NCI-H2081 (cell line): ENCODE measurements around the gene MARCHF6.
"Not testable (repeated sequence)": the region's sequence is repeated elsewhere in the genome, so short reads cannot be mapped to it uniquely, and the experiment has no call there.

Source experiments
- DNase-seq, 2 experiments: peaks; one replicate each; lab custom pipeline; 2025; lab: John Stamatoyannopoulos, UW

The MARCHF6 gene

GRCh38 chr5:10351199-10351905 lies 2.1 kb upstream of the MARCHF6 start:
- DNase-seq = peak; percentile 31 to 63

- no peak for DNase-seq
Observed at GRCh38 chr5:10351919-10352318, 1.6 kb upstream of the MARCHF6 start.

DNA sequence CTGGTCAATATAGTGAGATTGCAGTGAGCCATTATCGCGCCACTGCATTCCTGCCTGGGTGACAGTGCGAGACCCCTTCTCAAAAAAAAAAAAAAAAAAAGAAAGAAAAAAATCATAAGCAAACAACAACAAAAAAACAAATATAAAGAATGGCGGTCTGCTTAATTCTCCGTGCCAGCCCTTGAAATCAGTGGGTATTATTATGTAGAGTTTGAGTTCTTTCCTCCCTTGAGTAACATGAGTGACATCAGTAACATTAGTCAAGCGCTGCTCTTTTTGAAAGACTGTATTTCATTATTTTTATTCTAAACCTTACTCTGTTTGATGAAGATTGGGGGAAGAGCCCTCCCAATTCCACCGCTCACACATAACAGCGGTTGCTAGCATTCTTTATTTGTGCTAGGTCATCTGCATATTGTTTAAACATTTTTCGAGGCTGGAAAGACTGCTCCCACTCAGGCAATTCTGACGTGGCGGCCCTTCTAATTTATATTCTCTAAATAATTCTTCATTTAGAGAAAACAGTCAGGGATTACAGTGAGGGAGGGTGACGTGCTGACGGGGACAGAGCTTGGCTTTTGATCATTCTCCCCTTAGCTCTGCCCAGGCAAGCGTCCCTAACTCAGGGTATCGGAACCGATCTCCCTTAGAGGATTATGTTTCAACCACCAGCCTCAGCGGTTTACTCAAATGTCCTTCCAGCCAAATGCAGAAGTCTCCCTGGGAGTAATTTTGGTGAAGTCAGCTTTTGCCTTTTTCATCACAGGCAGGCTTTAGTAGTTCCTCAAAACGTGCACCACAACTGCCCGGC lies 860 bp upstream of the MARCHF6 start:
- peak in 1 of 2 experiments; percentile 72 for DNase-seq

- DNase-seq = peak; percentile 55 to 71
Observed at GRCh38 chr5:10354048-10354872, 765 bp downstream of the MARCHF6 start.

DNA sequence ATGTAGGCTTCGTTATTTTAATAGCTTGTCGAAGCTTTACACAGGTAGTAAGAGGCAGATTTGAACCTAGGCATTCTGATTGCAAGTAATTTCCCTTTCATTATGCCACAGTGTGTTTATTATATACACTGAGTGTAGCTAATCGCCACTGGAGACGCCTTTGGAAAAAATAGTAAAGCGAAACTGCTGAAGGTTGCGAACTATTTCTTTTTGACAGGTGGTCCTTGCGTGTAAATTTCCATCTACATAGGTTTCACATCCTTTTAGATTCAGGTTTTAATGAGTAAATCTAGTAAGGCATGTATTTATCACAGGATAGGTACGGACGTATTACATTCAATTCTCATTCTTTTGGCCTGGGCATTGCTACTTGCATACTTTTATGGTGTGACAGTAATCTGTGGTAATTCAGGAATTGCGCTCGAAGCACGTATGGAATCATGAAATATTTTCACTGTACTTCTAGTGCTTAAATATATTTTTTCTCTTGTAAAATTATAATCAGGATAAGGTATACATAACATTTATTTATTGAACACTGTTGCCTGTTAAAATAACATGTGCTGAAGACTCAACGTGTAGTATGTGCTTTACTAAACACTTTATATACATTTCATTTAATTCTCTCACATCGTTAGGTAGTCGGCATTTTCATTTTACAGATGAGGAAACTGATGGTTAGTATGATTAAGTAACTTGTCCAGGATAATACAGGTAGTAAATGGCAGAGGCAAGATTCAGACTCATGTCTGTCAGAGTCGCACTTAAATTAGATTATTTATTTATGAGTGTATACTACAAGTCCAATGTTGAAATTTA lies 1.8 kb downstream of the MARCHF6 start:
- peak in 1 of 2 experiments; percentile 62 for DNase-seq

GRCh38 chr5:10358999-10359398 lies 5.5 kb downstream of the MARCHF6 start:
- DNase-seq = no peak

GRCh38 chr5:10360686-10361085 lies 7.2 kb downstream of the MARCHF6 start:
- DNase-seq = no peak

- no peak for DNase-seq
Observed at GRCh38 chr5:10363519-10364185, 10.2 kb downstream of the MARCHF6 start.

DNA sequence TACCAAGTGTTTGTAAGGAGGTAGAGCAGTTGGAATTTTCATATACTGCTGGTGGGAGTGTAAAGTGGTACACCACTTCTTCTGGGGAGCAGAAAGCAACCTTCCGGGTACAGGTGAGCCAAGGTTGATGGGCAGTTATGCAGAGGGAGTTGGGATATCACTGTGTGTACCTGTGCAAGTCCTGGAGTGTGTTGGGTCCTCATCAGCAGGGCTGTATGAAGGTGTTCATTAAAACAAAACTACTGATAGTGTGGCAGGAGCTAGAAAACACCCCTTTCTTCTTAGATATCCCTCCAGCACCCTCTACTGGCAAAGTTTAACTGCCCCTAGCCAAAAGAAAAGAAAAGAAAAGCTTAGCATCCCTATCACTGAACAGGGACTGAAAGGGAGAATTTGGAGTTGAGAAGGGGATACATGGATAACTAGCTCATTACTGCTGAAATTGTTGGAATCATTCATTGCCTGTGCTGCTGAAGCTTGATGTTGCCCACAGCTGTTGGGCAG lies 10.7 kb downstream of the MARCHF6 start:
- DNase-seq = peak; percentile 46 to 60

DNA sequence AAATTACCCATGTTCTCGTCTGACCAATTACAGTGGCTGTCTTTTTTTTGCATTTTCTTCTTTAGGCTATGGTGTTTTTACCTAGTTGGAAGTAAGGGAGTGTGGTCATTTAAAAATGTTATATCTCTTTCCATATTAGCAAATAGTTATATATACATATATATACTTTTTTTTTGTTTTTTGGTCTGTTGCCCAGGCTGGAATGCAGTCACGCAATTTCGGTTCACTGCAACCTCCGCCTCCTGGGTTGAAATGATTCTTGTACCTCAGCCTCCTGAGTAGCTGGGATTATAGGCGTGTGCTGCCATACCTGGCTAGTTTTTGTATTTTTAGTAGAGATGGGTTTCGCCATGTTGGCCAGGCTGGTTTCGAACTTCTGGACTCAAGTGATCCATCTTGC lies 12.3 kb downstream of the MARCHF6 start:
- DNase-seq = no peak

- no peak for DNase-seq
Observed at GRCh38 chr5:10366310-10367272, 13.1 kb downstream of the MARCHF6 start.

DNA sequence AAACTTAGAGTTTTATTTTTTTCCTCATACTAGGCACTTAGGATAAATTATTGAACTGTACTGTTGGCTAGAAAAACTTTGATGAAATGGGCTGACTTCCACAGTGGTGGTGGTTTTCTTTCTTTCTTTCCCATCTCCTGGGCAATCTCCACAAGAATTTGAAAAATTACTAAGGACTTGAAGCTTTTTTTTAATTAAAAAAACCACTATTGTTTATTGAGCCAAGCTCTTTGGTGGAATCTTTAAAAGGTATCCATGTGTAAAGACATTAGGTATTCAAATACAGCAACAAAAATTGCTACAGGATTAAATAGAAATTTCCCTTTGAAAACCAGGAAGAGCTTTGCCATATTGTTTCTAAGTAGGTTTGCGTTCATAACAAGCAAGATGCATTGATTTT lies 14.1 kb downstream of the MARCHF6 start:
- no peak for DNase-seq

GRCh38 chr5:10370931-10371330 lies 17.4 kb downstream of the MARCHF6 start:
- DNase-seq = no peak

DNA sequence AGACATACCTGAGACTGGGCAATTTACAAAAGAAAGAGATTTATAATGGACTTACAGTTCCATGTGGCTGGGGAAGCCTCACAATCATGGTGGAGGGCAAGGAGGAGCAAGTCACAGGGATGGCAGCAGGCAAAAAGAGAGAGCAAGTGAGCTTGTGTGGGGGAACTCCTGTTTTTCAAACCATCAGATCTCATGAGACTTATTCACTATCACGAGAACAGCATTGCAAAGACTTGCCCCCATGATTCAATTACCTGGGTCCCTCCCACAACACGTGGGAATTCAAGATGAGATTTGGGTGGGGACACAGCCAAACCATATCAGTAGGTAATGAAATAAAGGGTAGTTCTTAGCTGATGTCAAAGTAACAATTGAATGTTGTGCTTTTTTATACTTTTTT lies 17.9 kb downstream of the MARCHF6 start:
- not testable (repeated sequence) for DNase-seq

GRCh38 chr5:10372726-10373709 lies 19.5 kb downstream of the MARCHF6 start:
- DNase-seq = no peak

- DNase-seq = peak in 1 of 2 experiments; percentile 10
Observed at GRCh38 chr5:10374046-10375022, 20.8 kb downstream of the MARCHF6 start.

DNA sequence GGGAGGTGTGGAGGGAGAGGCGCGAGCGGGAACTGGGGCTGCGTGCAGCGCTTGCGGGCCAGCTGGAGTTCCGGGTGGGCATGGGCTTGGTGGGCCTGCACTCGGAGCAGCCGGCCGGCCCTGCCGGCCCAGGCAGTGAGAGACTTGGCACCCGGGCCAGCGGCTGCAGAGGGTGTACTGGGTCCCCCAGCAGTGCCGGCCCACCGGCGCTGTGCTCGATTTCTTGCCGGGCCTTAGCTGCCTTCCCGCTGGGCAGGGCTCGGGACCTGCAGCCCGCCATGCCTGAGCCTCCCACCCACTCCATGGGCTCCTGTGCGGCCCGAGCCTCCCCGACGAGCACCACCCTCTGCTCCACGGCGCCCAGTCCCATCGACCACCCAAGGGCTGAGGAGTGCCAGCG lies 21.7 kb downstream of the MARCHF6 start:
- not testable (repeated sequence) for DNase-seq
